BJ (cell line): ENCODE results near the gene GDF11. TPM values are rescaled to one million over a fixed set of nuclear protein-coding genes. Genes with fewer than 3 reads are reported as not detected.

Experiments used
- CTCF ChIA-PET: fragments of 350-600 bp; formaldehyde crosslinking; extraction: SDS; loops from one replicate; lab custom pipeline; 2021; ENCODE audit warnings: antibody characterized with exemption, inconsistent platforms; lab: Yijun Ruan, JAX
- POLR2A ChIA-PET: fragments of 300-600 bp; sonication (Branson Sonifier 250); formaldehyde crosslinking; extraction: SDS; loops from one replicate; lab custom pipeline; 2021; ENCODE audit warnings: antibody characterized with exemption; lab: Charles Lee
- DNase-seq: peaks from one replicate; pipeline ENCODE4 v3.0.0-alpha.2; 2011; ENCODE audit warnings: low read depth
- H3K27me3 ChIP-seq: 2 replicates; pipeline ENCODE4 v1.6.0; 2011; ENCODE audit warnings: low read length; ENCODE audit not compliant: control insufficient read depth, insufficient read depth
- H3K36me3 ChIP-seq: 2 replicates; pipeline ENCODE4 v1.5.1; 2011; ENCODE audit warnings: low read length; ENCODE audit not compliant: control insufficient read depth, insufficient read depth
- H3K4me3 ChIP-seq: 2 replicates; pipeline ENCODE4 v1.5.1; 2011; ENCODE audit warnings: low read depth, mild to moderate bottlenecking, control low read depth, low read length
- polyA plus RNA-seq: library from polyadenylated mRNA; depleted of rRNA; stranded (reverse); fragments of >200 nt; gene quantifications from 2 replicates; pipeline ENCODE4 v1.2.3, GENCODE V29; 2011
- TF ChIP-seq, protein P1 (sequence below): IDR thresholded peaks from 2 replicates; pipeline ENCODE4 v1.5.1; 2011; ENCODE audit warnings: low read depth, mild to moderate bottlenecking, control low read depth, inconsistent platforms, low read length, moderate library complexity; ENCODE audit not compliant: insufficient read depth

The GDF11 gene
- polyA plus RNA-seq, 1 experiment = 3.8 TPM

DNA sequence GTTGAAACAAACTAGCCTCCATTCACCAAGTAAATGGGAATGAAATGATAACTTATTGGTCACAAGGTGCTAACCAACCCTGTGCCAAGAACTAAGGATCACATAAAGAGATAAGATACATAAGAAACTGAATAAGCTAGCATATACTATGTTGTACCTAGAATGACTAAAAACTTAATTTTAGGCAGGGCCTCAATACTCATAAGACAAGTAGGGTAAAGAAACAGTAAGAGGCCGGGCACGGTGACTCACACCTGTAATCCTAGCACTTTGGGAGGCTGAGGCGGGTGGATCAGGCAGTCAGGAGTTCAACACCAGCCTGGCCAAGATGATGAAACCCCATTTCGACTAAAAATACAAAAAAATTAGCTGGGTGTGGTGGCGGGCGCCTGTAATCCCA lies 17.7 kb downstream of the GDF11 start:
- POLR2A ChIA-PET = no interaction called here
- no peak for DNase-seq
- no peaks in the 10 kb centered on the region for H3K27me3 ChIP-seq
- H3K4me3 ChIP-seq = no peak overlapping the region
- CTCF ChIA-PET = interaction anchor here (1.2 to 1.6 kb wide), 3 partner anchors 13 to 179 kb away, joined by 3 to 4 read pairs (median 3); no protein-coding TSS in a partner anchor
- peaks cover 8% of the 10 kb centered on the region for H3K36me3 ChIP-seq
- TF ChIP-seq, protein P1, sequence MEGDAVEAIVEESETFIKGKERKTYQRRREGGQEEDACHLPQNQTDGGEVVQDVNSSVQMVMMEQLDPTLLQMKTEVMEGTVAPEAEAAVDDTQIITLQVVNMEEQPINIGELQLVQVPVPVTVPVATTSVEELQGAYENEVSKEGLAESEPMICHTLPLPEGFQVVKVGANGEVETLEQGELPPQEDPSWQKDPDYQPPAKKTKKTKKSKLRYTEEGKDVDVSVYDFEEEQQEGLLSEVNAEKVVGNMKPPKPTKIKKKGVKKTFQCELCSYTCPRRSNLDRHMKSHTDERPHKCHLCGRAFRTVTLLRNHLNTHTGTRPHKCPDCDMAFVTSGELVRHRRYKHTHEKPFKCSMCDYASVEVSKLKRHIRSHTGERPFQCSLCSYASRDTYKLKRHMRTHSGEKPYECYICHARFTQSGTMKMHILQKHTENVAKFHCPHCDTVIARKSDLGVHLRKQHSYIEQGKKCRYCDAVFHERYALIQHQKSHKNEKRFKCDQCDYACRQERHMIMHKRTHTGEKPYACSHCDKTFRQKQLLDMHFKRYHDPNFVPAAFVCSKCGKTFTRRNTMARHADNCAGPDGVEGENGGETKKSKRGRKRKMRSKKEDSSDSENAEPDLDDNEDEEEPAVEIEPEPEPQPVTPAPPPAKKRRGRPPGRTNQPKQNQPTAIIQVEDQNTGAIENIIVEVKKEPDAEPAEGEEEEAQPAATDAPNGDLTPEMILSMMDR = no peak

DNA sequence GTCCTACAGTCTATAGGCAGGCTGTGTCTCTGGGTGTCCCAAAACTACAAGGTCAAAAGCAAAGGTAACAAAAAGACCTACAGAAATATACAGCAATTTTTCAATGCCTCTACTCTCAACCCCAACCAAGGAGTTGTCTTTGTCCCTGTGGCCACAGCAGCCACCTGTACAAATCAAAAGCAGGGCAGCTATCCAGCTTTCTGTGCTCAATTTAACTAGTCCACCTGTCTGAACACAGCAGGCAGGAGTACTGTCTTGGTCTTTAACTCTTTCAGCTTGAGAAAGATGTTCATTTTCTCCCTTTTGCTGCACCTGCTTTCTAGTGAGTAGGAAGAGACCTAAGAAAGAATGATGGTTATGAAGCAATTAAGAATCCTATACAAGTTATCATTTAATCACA lies 19.7 kb downstream of the GDF11 start:
- ChIA-PET POLR2A (no interaction called here), CTCF (interaction anchor here (2.3 kb wide), 1 partner anchor 24 kb away, joined by 8 read pairs; no protein-coding TSS in a partner anchor)
- peaks cover 7% of the 10 kb centered on the region; the same call in 1 of the 2 replicates for H3K36me3 ChIP-seq
- DNase-seq = no peak
- no peaks in the 10 kb centered on the region for H3K27me3 ChIP-seq
- H3K4me3 ChIP-seq = no peak overlapping the region
- TF ChIP-seq, protein P1 = no peak

DNA sequence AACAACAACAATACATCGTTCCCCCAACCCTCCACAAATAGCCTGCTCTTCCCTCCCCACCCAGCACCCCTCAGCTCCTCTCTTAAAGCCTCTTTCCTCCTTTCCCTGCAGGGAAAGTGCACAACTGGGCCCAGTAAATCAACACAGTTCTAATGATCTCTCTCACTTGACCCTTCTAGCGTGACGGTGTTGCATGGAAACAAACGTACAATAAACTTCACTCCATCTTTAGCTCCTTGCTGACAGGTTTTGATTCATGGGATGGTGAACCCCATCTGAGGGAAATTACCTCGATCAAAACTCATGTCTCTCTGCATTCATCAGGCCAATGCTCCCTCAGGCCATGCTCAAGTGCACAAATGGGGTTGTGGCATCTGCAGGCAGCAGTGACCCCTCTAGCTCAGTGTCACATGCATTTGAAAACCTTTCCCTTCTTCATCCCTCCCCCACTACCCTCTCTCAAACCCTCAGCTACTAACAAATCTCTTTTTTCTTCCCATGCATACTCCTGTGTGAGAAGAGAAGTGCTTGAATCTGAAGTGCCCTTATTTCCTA lies 22.9 kb downstream of the GDF11 start:
- no peak for DNase-seq
- H3K27me3 ChIP-seq = no peaks in the 10 kb centered on the region
- no peak overlapping the region for H3K4me3 ChIP-seq
- H3K36me3 ChIP-seq = peaks cover 3% of the 10 kb centered on the region; the same call in 1 of the 2 replicates
- POLR2A ChIA-PET = no interaction called here
- TF ChIP-seq, protein P1 = no peak
- CTCF ChIA-PET = interaction anchor here (1.0 to 1.5 kb wide), 2 partner anchors 14 to 29 kb away, joined by 3 to 5 read pairs; no protein-coding TSS in a partner anchor

DNA sequence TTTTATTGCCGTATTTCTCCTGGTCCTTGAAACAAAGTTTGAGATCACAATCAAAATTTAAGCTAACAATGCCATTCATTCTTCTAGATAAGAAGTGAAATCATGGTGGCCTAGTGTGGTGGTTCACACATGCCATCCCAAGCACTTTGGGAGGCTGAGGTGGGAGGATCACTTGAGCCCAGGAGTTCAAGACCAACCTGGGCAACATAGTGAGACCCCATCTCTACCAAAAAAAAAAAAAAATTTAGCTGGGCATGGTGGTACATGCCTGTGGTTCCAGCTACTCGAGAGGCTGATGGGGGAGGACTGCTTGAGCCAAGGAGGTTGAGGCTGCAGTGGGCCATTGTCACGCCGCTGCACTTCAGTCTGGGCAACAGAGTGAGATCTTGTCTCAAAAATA lies 24.2 kb downstream of the GDF11 start:
- POLR2A ChIA-PET = no interaction called here
- CTCF ChIA-PET = no interaction called here
- Histone ChIP-seq H3K36me3 (peaks cover 3% of the 10 kb centered on the region; the same call in 1 of the 2 replicates), H3K27me3 (no peaks in the 10 kb centered on the region), H3K4me3 (no peak overlapping the region)
- no peak for DNase-seq
- TF ChIP-seq, protein P1 = no peak

DNA sequence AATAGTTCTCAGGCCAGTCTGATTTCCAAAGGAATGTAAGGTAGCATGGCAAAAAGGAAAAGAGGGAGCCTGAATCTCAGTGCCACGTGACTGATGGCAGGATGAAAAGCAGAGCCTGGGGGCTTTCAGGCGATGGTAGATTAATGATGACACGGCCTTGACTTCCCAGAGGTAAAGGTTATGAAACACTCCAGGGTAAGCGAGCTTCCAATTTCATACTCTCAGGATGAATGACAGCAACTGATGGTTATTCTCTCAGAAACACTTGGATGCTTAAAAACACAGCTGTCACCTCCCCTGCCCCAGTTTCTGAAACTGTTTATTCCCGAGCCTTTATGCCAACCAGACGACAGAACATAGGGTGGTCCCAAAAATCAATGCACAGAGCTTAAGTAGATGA lies 28.8 kb downstream of the GDF11 start:
- Histone ChIP-seq H3K4me3 (no peak overlapping the region), H3K36me3 (peaks cover 5% of the 10 kb centered on the region; the same call in 1 of the 2 replicates), H3K27me3 (no peaks in the 10 kb centered on the region)
- POLR2A ChIA-PET = interaction anchor here (0.6 kb wide), 1 partner anchor 10 kb away, joined by 3 read pairs; no protein-coding TSS in a partner anchor
- TF ChIP-seq, protein P1 = no peak
- DNase-seq = no peak
- CTCF ChIA-PET = no interaction called here
